Tibial nerve (tissue), 4 donors: ENCODE results near the gene EPHA3. TPM values are rescaled to one million over a fixed set of nuclear protein-coding genes. Genes with fewer than 3 reads are reported as not detected.

ENCODE experiments used
- DNase-seq, 2 donors: peaks; one replicate each; pipeline ENCODE4 v3.0.0-alpha.2; 2019; ENCODE audit warnings: low spot score in 2 of 2
- H3K27ac ChIP-seq, 4 donors: fragments of 200-600 bp; sonication (generic) in 3 of 4; one replicate each; pipeline ENCODE4 v1.5.1; 2017 to 2019; ENCODE audit warnings: mild to moderate bottlenecking in 1 of 4
- H3K27me3 ChIP-seq, 2 donors: fragments of 200-600 bp; sonication (generic) in 1 of 2; one replicate each; pipeline versions ENCODE4 v1.5.1 to v1.6.0; 2017 to 2019
- H3K36me3 ChIP-seq, 3 donors: fragments of 200-600 bp; sonication (generic); one replicate each; pipeline ENCODE4 v1.5.1; 2018 to 2019
- H3K4me1 ChIP-seq, 4 donors: fragments of 200-600 bp; sonication (generic) in 3 of 4; one replicate each; pipeline ENCODE4 v1.5.1; 2017 to 2019
- H3K4me3 ChIP-seq, 4 donors: fragments of 200-600 bp; sonication (generic) in 3 of 4; one replicate each; pipeline ENCODE4 v1.5.1; 2017 to 2019; ENCODE audit warnings: mild to moderate bottlenecking in 1 of 4, moderate library complexity in 1 of 4
- H3K9me3 ChIP-seq, 4 donors: fragments of 200-600 bp; sonication (generic) in 3 of 4; one replicate each; pipeline ENCODE4 v1.5.1; 2017 to 2019
- CTCF ChIP-seq, 5 experiments: fragments of 200-600 bp in 3 of 5; fragments of 450-650 bp in 2 of 5; sonication (generic) in 3 of 5; IDR thresholded peaks; one replicate each; pipeline ENCODE4 v1.5.1; 2016 to 2019; ENCODE audit warnings: antibody characterized with exemption in 5 of 5, mild to moderate bottlenecking in 3 of 5, moderate library complexity in 2 of 5
- EP300 ChIP-seq, 2 donors: sonication (generic); formaldehyde crosslinking; IDR thresholded peaks; one replicate each; pipeline ENCODE4 v1.6.1; 2017; ENCODE audit warnings: antibody characterized with exemption in 2 of 2, mild to moderate bottlenecking in 1 of 2
- POLR2A ChIP-seq, 2 donors: fragments of 450-650 bp; IDR thresholded peaks; one replicate each; pipeline ENCODE4 v1.6.1; 2017; ENCODE audit warnings: antibody characterized with exemption in 2 of 2, mild to moderate bottlenecking in 2 of 2, moderate library complexity in 2 of 2
- WGBS, 2 donors: methylation state at CpG; one replicate each; pipeline ENCODE4 v1.1.5; 2018; 5-methylcytosine and 5-hydroxymethylcytosine counted together
- total RNA-seq, 4 donors: library from RNA; depleted of rRNA; stranded (reverse); fragments of >200 nt; gene quantifications; one replicate each; pipeline ENCODE4 v1.1.0, GENCODE V29; 2016

EPHA3 gene
- total RNA-seq, 4 donors from 2014 or later: 6.1 to 20.1 (median 7.9) TPM

- H3K4me1 ChIP-seq: no peaks in the 10 kb centered on the region
- H3K4me3 ChIP-seq: no peak overlapping the region
- H3K27me3 ChIP-seq: no peaks in the 10 kb centered on the region
- H3K36me3 ChIP-seq: no peaks in the 10 kb centered on the region
- no peak for TF ChIP-seq CTCF (IDR thresholded peaks at IDR 0.05)
- TF ChIP-seq POLR2A (IDR thresholded peaks at IDR 0.05): no peak
- peak overlapping the region in 1 of 4 donors; percentile 12 for H3K27ac ChIP-seq
- no peaks in the 10 kb centered on the region for H3K9me3 ChIP-seq
- 54 to 56% methylated on average over 7 of the region's 7 CpGs for WGBS, 2 donors
- no peak for DNase-seq
These were observed 327.4 kb downstream of the EPHA3 start for GRCh38 chr3:89434621-89435380.

- DNase-seq: no peak
- H3K27me3 ChIP-seq: no peaks in the 10 kb centered on the region
- TF ChIP-seq CTCF (IDR thresholded peaks at IDR 0.05) (no peak), POLR2A (IDR thresholded peaks at IDR 0.05) (no peak)
- H3K27ac ChIP-seq: no peak overlapping the region
- 61 to 72% methylated on average over 3 of the region's 3 CpGs for WGBS, 2 donors
- no peaks in the 10 kb centered on the region for H3K9me3 ChIP-seq
- H3K36me3 ChIP-seq: no peaks in the 10 kb centered on the region
- H3K4me1 ChIP-seq: no peaks in the 10 kb centered on the region
- H3K4me3 ChIP-seq: no peak overlapping the region
These were observed 329.4 kb downstream of the EPHA3 start for GRCh38 chr3:89436846-89437245.

GRCh38 chr3:89440386-89440785, 333.0 kb downstream of the EPHA3 start:
- no peak for DNase-seq
- Histone ChIP-seq H3K27me3 (no peaks in the 10 kb centered on the region), H3K36me3 (no peaks in the 10 kb centered on the region), H3K27ac (no peak overlapping the region), H3K4me1 (no peaks in the 10 kb centered on the region), H3K9me3 (no peaks in the 10 kb centered on the region), H3K4me3 (no peak overlapping the region)
- no peak for TF ChIP-seq CTCF (IDR thresholded peaks at IDR 0.05)
- no peak for TF ChIP-seq EP300 (IDR thresholded peaks at IDR 0.05)
- TF ChIP-seq POLR2A (IDR thresholded peaks at IDR 0.05): no peak
- WGBS, 2 donors: 90 to 92% methylated on average over 4 of the region's 4 CpGs

GRCh38 chr3:89441141-89441540, 333.7 kb downstream of the EPHA3 start:
- no peaks in the 10 kb centered on the region for H3K9me3 ChIP-seq
- H3K27me3 ChIP-seq: no peaks in the 10 kb centered on the region
- TF ChIP-seq EP300 (IDR thresholded peaks at IDR 0.05) (no peak), CTCF (IDR thresholded peaks at IDR 0.05) (no peak), POLR2A (IDR thresholded peaks at IDR 0.05) (no peak)
- DNase-seq: no peak
- no peak overlapping the region for H3K4me3 ChIP-seq
- no peaks in the 10 kb centered on the region for H3K36me3 ChIP-seq
- no peak overlapping the region for H3K27ac ChIP-seq
- H3K4me1 ChIP-seq: no peaks in the 10 kb centered on the region

GRCh38 chr3:89446593-89446992, 339.2 kb downstream of the EPHA3 start:
- 93 to 98% methylated on average over 1 of the region's 1 CpG for WGBS, 2 donors
- no peaks in the 10 kb centered on the region for H3K36me3 ChIP-seq
- H3K27ac ChIP-seq: no peak overlapping the region
- TF ChIP-seq POLR2A (IDR thresholded peaks at IDR 0.05): no peak
- no peak for DNase-seq
- H3K9me3 ChIP-seq: no peaks in the 10 kb centered on the region
- H3K4me1 ChIP-seq: no peaks in the 10 kb centered on the region
- no peaks in the 10 kb centered on the region for H3K27me3 ChIP-seq
- H3K4me3 ChIP-seq: no peak overlapping the region

- Histone ChIP-seq H3K4me1 (no peaks in the 10 kb centered on the region), H3K36me3 (no peaks in the 10 kb centered on the region), H3K27me3 (no peaks in the 10 kb centered on the region), H3K27ac (no peak overlapping the region), H3K9me3 (no peaks in the 10 kb centered on the region), H3K4me3 (no peak overlapping the region)
- WGBS, 2 donors: 84 to 100% methylated on average over 1 of the region's 1 CpG
- DNase-seq: no peak
- TF ChIP-seq POLR2A (IDR thresholded peaks at IDR 0.05): no peak
- no peak for TF ChIP-seq CTCF (IDR thresholded peaks at IDR 0.05)
- TF ChIP-seq EP300 (IDR thresholded peaks at IDR 0.05): no peak
These were observed 339.8 kb downstream of the EPHA3 start for GRCh38 chr3:89447243-89447642.
